Measurements from ENCODE around the gene TREML1. TPM values are rescaled to one million over a fixed set of nuclear protein-coding genes. Genes with fewer than 3 reads are reported as not detected.

Gene TREML1
- polyA plus RNA-seq, 1 of the 3 experiments (the other 2 are of a cell fraction), result not detected

GRCh38 chr6:41200296-41200900 lies 46.3 kb upstream of the TREML1 start:
- no peak for DNase-seq
- Histone ChIP-seq H3K27me3 (ENCODE audit: insufficient read depth) (peaks cover 20% of the 10 kb centered on the region; the same call in 1 of the 2 replicates), H3K36me3 (replicated peaks in 1 of 2; ENCODE audit: control insufficient read depth in 1 of 2, insufficient read depth in 2 of 2, low read length in 1 of 2) (no peaks in the 10 kb centered on the region), H3K4me1 (ENCODE audit: control insufficient read depth in 1 of 2, insufficient read depth in 2 of 2, low read depth in 1 of 2, low read length in 1 of 2) (no peaks in the 10 kb centered on the region), H3K4me3 (ENCODE audit: low read depth in 2 of 2, low read length in 1 of 2) (no peak overlapping the region), H3K27ac (ENCODE audit: low read depth in 2 of 2, low read length in 1 of 2) (no peak overlapping the region), H3K9me3 (no peaks in the 10 kb centered on the region), H3K9me2 (no peaks in the 10 kb centered on the region), H4K20me1 (ENCODE audit: insufficient read depth) (no peaks in the 10 kb centered on the region), H3K79me2 (ENCODE audit: insufficient read depth) (no peaks in the 10 kb centered on the region), H2AFZ (ENCODE audit: low read depth) (no peak overlapping the region), H3F3A (replicated peaks; ENCODE audit: insufficient read depth) (no peaks in the 10 kb centered on the region), H3K9ac (no peak overlapping the region), H3K4me2 (no peak overlapping the region)
- ChIA-PET POLR2A (no interaction called here), CTCF (interaction anchor here (0.9 kb wide), 1 partner anchor 42 kb away, joined by 4 read pairs; no protein-coding TSS in a partner anchor)
- no peak for TF ChIP-seq CTCF (IDR thresholded peaks at IDR 0.05)
- TF ChIP-seq RCOR1 (IDR thresholded peaks at IDR 0.05; ENCODE audit: low read length), result no peak
- no peak for TF ChIP-seq RXRA (IDR thresholded peaks at IDR 0.05; ENCODE audit: borderline replicate concordance, low read depth)
- TF ChIP-seq IRF3 (IDR thresholded peaks at IDR 0.05; ENCODE audit: low read depth, low read length), result no peak
- no peak for TF ChIP-seq RAD21 (IDR thresholded peaks at IDR 0.05; ENCODE audit: low read length)
- no peak for TF ChIP-seq TEAD4 (IDR thresholded peaks at IDR 0.05; ENCODE audit: borderline replicate concordance, insufficient read depth)
- TF ChIP-seq CHD2 (IDR thresholded peaks at IDR 0.05; ENCODE audit: low read length, partially characterized antibody), result no peak
- TF ChIP-seq PBX3 (IDR thresholded peaks at IDR 0.05), result no peak
- no peak for TF ChIP-seq POLR2AphosphoS5 (IDR thresholded peaks at IDR 0.05; ENCODE audit: low read depth, low read length)
- 41% methylated on average over 2 of the region's 2 CpGs for WGBS (ENCODE audit: low lambda C conversion rate)

GRCh38 chr6:41199552-41200246 lies 45.6 kb upstream of the TREML1 start:
- Histone ChIP-seq H3K4me1 (ENCODE audit: control insufficient read depth in 1 of 2, insufficient read depth in 2 of 2, low read depth in 1 of 2, low read length in 1 of 2) (no peaks in the 10 kb centered on the region), H3F3A (replicated peaks; ENCODE audit: insufficient read depth) (no peaks in the 10 kb centered on the region), H4K20me1 (ENCODE audit: insufficient read depth) (no peaks in the 10 kb centered on the region), H3K27me3 (ENCODE audit: insufficient read depth) (peaks cover 20% of the 10 kb centered on the region; the same call in 1 of the 2 replicates), H3K4me3 (ENCODE audit: low read depth in 2 of 2, low read length in 1 of 2) (no peak overlapping the region), H3K27ac (ENCODE audit: low read depth in 2 of 2, low read length in 1 of 2) (no peak overlapping the region), H3K79me2 (ENCODE audit: insufficient read depth) (no peaks in the 10 kb centered on the region), H3K9me2 (no peaks in the 10 kb centered on the region), H3K9me3 (no peaks in the 10 kb centered on the region), H3K4me2 (no peak overlapping the region), H3K9ac (no peak overlapping the region), H2AFZ (ENCODE audit: low read depth) (no peak overlapping the region), H3K36me3 (replicated peaks in 1 of 2; ENCODE audit: control insufficient read depth in 1 of 2, insufficient read depth in 2 of 2, low read length in 1 of 2) (no peaks in the 10 kb centered on the region)
- WGBS (ENCODE audit: low lambda C conversion rate), result 17% methylated on average over 1 of the region's 1 CpG
- TF ChIP-seq NRF1 (IDR thresholded peaks at IDR 0.05; ENCODE audit: low read depth, low read length), result no peak
- TF ChIP-seq USF1 (IDR thresholded peaks at IDR 0.05; ENCODE audit: borderline replicate concordance, low read depth), result no peak
- no peak for TF ChIP-seq GATA2 (CRISPR knock-in tag; IDR thresholded peaks at IDR 0.05)
- TF ChIP-seq RCOR1 (IDR thresholded peaks at IDR 0.05; ENCODE audit: low read length), result no peak
- TF ChIP-seq MAX (IDR thresholded peaks at IDR 0.05; ENCODE audit: low read depth), result no peak
- no peak for TF ChIP-seq GABPA (IDR thresholded peaks at IDR 0.05; ENCODE audit: low read depth)
- no peak for TF ChIP-seq SIN3A (IDR thresholded peaks at IDR 0.05; ENCODE audit: borderline replicate concordance, low read depth, low read length)
- TF ChIP-seq SMC3 (IDR thresholded peaks at IDR 0.05; ENCODE audit: low read depth, low read length), result no peak
- TF ChIP-seq RAD21 (IDR thresholded peaks at IDR 0.05; ENCODE audit: low read length), result no peak
- TF ChIP-seq PBX3 (IDR thresholded peaks at IDR 0.05), result no peak
- TF ChIP-seq TAF1 (IDR thresholded peaks at IDR 0.05; ENCODE audit: borderline replicate concordance, low read depth, low read length), result no peak
- TF ChIP-seq FOXM1 (IDR thresholded peaks at IDR 0.05; ENCODE audit: low read depth), result no peak
- TF ChIP-seq NFIC (IDR thresholded peaks at IDR 0.05; ENCODE audit: borderline replicate concordance), result no peak
- TF ChIP-seq FOSL2 (IDR thresholded peaks at IDR 0.05; ENCODE audit: borderline replicate concordance, low read depth), result no peak
- TF ChIP-seq MEF2A (IDR thresholded peaks at IDR 0.05; ENCODE audit: borderline replicate concordance, low read depth), result no peak
- DNase-seq, result no peak
- POLR2A ChIA-PET, result no interaction called here
- CTCF ChIA-PET, result no interaction called here
